Measurements from ENCODE around the gene AOPEP.

Gene AOPEP

DNA sequence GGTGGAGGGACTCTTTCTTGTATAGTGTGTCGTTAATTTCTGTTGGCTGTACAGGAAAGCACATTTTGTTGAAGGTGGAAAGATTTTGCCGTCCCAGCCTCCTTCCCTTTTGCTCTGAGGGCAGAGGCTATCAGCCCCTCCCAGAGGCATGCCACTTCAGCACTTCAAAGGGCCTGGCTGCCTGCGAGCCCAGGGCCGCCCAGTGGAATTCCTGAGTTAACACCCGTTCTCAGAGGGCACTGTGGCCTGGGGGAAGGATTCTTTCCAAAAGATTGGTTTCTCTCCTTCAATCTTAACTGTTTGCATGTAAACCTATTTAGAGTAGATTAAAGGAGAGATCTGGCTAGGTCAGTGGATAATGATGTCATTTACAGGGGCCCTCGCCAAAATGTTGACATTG is 352.4 kb downstream of the AOPEP start:
- Histone ChIP-seq H3K27me3 (no peaks in the 10 kb centered on the region), H3K4me3 (peak overlapping the region; percentile 9 to 11), H3K9me3 (no peaks in the 10 kb centered on the region), H3K36me3 (peaks cover 28 to 51% (median 45%) of the 10 kb centered on the region in 3 donors), H3K4me1 (peaks cover 0 to 100% (median 83%) of the 10 kb centered on the region in 4 donors), H3K27ac (peak overlapping the region; percentile 79 to 93)
- intact Hi-C loops (cut with DNase I; ENCODE audit: low total_unique reads), result no loop called here
- TF ChIP-seq, protein P1, sequence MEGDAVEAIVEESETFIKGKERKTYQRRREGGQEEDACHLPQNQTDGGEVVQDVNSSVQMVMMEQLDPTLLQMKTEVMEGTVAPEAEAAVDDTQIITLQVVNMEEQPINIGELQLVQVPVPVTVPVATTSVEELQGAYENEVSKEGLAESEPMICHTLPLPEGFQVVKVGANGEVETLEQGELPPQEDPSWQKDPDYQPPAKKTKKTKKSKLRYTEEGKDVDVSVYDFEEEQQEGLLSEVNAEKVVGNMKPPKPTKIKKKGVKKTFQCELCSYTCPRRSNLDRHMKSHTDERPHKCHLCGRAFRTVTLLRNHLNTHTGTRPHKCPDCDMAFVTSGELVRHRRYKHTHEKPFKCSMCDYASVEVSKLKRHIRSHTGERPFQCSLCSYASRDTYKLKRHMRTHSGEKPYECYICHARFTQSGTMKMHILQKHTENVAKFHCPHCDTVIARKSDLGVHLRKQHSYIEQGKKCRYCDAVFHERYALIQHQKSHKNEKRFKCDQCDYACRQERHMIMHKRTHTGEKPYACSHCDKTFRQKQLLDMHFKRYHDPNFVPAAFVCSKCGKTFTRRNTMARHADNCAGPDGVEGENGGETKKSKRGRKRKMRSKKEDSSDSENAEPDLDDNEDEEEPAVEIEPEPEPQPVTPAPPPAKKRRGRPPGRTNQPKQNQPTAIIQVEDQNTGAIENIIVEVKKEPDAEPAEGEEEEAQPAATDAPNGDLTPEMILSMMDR (IDR thresholded peaks at IDR 0.05), result peak in 1 of 2 experiments; percentile 14
- peak; percentile 18 to 63 for DNase-seq

DNA sequence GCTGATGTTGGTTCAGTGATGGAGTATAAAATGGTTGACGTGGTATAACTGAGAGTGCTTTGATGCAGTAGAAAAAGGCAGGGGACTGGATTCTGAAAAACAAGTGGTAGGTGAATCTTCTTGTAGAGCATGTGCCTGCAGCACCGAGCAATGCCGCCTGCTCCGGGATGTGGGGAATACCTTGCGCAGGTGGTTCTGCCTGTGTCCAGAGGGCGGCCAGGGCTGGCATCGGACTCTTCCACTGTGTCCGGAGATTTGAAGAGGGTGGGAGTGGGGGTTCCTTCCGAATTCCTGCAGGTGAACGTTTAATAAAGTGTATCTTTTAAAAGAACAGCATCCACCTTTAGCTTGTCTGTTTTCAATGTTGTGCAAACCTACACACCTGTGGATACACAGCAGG is 353.0 kb downstream of the AOPEP start:
- Histone ChIP-seq H3K27me3 (no peaks in the 10 kb centered on the region), H3K9me3 (no peaks in the 10 kb centered on the region), H3K36me3 (peaks cover 28 to 51% (median 49%) of the 10 kb centered on the region in 3 donors), H3K4me1 (peaks cover 0 to 100% (median 78%) of the 10 kb centered on the region in 4 donors), H3K4me3 (no peak overlapping the region), H3K27ac (peak overlapping the region; percentile 79 to 93)
- DNase-seq, result peak; percentile 19 to 65
- intact Hi-C loops (cut with DNase I; ENCODE audit: low total_unique reads), result no loop called here
- TF ChIP-seq, protein P1 (IDR thresholded peaks at IDR 0.05), result no peak

DNA sequence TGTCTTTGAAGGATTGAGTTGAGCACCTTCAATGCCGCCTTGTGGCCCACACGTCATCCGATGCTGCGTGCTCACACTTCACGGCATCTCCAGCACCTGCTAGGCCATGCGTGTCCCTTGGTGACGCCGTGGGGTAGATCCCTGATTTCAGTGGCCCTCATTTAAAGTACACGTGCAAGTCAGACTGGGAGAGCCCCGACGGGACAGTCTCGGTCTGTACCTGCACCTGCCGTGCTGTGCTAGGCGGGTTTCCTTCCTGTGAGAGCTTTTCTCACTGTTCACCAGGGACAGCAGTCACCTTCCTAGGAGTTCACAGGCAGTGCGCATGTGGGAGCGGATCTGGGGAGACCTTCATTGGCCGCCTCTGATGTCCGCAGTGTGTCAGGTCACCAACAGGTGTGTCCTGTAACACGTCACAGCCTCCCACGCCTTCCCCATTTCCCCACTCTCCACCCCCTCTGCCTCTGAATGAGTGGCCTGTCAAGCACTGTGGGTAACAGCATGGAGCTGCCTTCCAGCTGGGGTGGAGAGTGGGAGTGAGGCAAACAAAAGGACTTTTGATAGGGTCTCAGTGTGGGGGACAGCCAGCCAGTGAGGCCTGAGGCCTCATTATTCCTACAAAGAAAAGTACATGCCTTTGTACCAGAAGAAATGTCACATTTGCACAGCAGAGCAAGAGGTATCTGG is 354.6 kb downstream of the AOPEP start:
- Histone ChIP-seq H3K27ac (peak overlapping the region; percentile 79 to 93), H3K4me3 (no peak overlapping the region), H3K9me3 (no peaks in the 10 kb centered on the region), H3K36me3 (peaks cover 31 to 62% (median 60%) of the 10 kb centered on the region in 3 donors), H3K4me1 (peaks cover 0 to 100% (median 73%) of the 10 kb centered on the region in 4 donors), H3K27me3 (no peaks in the 10 kb centered on the region)
- TF ChIP-seq, protein P1 (IDR thresholded peaks at IDR 0.05), result no peak
- intact Hi-C loops (cut with DNase I; ENCODE audit: low total_unique reads), result no loop called here
- peak; percentile 17 to 66 for DNase-seq

DNA sequence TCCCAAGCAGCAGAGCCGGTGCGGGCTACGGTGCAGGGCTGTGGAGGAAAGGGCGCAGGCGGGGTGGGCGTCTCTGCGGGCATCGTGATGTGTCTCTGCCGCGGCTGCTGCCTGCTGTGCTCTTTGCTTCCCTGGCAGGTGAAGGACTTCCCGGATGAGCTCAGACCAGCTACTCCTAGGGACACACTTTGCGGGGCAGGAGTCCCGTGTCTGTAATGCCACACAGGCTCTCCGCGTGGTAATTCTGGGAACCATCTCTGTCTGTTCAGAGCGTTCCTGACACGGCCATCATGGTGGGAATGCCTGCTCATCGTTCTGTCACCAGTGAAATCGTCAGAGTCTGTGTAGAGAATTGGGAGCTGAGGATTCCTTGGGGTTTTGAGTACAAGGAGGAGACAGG is 355.5 kb downstream of the AOPEP start:
- no peaks in the 10 kb centered on the region for H3K27me3 ChIP-seq
- peaks cover 38 to 71% (median 68%) of the 10 kb centered on the region in 3 donors for H3K36me3 ChIP-seq
- intact Hi-C loops (cut with DNase I; ENCODE audit: low total_unique reads), result no loop called here
- TF ChIP-seq, protein P1 (IDR thresholded peaks at IDR 0.05), result no peak
- H3K4me1 ChIP-seq, result peaks cover 0 to 100% (median 66%) of the 10 kb centered on the region in 4 donors
- H3K27ac ChIP-seq, result peak overlapping the region; percentile 79 to 93
- H3K9me3 ChIP-seq, result no peaks in the 10 kb centered on the region
- H3K4me3 ChIP-seq, result no peak overlapping the region
- DNase-seq, result peak; percentile 11 to 63

DNA sequence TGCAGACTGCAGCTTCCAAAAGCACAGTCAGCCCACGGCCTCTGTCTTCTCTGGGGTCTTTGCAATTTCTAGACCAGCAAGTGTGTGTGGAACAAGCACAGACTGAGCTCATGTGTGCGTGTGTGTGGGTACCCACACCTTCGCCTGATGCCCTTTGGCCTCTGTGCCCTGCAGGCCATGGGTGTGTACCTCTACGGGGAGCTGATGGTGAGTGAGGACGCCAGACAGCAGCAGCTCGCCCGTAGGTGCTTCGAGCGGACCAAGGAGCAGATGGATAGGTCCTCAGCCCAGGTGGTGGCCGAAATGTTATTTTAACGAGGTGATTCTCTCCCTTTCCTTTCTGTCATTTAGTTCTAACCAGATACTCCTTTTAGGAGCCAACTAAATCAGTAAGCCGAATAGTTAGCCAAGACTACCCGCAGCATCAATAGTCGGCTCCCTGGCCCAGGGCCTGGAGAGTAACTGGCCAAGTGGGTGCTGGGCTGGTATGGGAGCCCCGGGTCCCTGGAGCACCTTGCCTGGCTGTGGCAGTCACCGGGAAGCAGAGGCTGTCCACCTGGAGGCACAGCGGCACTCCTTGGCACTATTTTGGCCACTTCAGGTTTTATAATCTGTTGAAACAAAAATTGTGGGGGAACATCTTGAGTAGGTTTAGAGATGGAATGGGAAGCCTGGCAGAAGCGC is 356.0 kb downstream of the AOPEP start:
- Histone ChIP-seq H3K36me3 (peaks cover 38 to 72% (median 70%) of the 10 kb centered on the region in 3 donors), H3K27ac (peak overlapping the region; percentile 79 to 93), H3K4me1 (peaks cover 0 to 100% (median 62%) of the 10 kb centered on the region in 4 donors), H3K27me3 (no peaks in the 10 kb centered on the region), H3K4me3 (no peak overlapping the region), H3K9me3 (no peaks in the 10 kb centered on the region)
- TF ChIP-seq, protein P1 (IDR thresholded peaks at IDR 0.05), result no peak
- DNase-seq, result peak; percentile 18 to 69
- intact Hi-C loops (cut with DNase I; ENCODE audit: low total_unique reads), result no loop called here

All from tibial artery (tissue), 4 donors.